Thyroid gland (tissue), 4 donors: Measurements from ENCODE around the gene OXSM.

Source experiments
- POLR2A ChIP-seq, 2 donors: fragments of 450-650 bp; IDR thresholded peaks; one replicate each; pipeline ENCODE4 v1.6.1; 2017; ENCODE audit warnings: antibody characterized with exemption in 2 of 2, mild to moderate bottlenecking in 2 of 2, moderate library complexity in 1 of 2
- TF ChIP-seq, protein P1 (sequence below), 6 experiments: fragments of 200-600 bp in 3 of 6; fragments of 450-650 bp in 3 of 6; sonication (generic) in 3 of 6; IDR thresholded peaks; one replicate each; pipeline ENCODE4 v1.5.1; 2016 to 2019; ENCODE audit warnings: antibody characterized with exemption in 6 of 6, mild to moderate bottlenecking in 2 of 6, inconsistent platforms in 1 of 6, moderate library complexity in 1 of 6

DNA sequence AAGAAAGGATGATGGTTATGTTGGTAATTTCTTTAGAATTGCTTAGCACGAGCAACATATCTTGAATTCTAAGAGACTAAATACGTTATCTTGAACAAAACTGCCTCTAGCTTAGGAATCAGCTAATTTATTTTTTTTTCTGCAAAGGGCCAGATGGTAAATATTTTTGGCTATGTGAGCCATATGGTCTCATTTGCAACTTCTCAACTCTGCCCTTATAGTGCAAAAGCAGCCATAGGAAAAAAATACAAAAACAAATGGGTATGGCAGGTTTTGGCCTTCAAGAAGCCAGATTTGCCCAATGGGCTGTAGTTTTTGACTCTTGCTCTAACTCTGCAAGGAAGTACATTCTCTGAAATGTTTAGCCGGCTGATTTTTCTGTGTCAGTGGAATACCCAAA is 11.9 kb downstream of the OXSM start:
- TF ChIP-seq, protein P1, sequence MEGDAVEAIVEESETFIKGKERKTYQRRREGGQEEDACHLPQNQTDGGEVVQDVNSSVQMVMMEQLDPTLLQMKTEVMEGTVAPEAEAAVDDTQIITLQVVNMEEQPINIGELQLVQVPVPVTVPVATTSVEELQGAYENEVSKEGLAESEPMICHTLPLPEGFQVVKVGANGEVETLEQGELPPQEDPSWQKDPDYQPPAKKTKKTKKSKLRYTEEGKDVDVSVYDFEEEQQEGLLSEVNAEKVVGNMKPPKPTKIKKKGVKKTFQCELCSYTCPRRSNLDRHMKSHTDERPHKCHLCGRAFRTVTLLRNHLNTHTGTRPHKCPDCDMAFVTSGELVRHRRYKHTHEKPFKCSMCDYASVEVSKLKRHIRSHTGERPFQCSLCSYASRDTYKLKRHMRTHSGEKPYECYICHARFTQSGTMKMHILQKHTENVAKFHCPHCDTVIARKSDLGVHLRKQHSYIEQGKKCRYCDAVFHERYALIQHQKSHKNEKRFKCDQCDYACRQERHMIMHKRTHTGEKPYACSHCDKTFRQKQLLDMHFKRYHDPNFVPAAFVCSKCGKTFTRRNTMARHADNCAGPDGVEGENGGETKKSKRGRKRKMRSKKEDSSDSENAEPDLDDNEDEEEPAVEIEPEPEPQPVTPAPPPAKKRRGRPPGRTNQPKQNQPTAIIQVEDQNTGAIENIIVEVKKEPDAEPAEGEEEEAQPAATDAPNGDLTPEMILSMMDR (IDR thresholded peaks at IDR 0.05) = no peak
- no peak for TF ChIP-seq POLR2A (IDR thresholded peaks at IDR 0.05)
